ENCODE data around the gene UGGT2.

UGGT2 gene

DNA sequence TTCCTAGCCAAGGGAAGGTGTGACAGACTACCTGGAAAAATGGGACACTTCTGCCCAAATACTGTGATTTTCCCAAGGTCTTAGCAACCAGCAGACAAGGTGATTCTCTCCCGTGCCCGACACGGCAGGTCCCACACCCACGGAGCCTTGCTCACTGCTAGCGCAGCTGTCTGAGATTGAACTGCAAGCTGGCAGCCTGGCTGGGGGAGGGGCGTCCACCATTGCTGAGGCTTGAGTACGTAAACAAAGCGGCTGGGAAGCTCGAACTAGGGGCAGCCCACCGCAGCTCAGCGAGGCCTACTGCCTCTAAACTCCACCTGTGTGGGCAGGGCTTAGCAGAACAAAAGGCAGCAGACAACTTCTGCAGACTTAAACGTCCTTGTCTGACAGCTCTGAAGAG lies 146.2 kb downstream of the UGGT2 start:
- Histone ChIP-seq H3K4me3 (ENCODE audit: low read depth in 1 of 2, low read length in 2 of 2) (no peak overlapping the region), H3K27me3 (ENCODE audit: control insufficient read depth in 1 of 2, insufficient read depth in 2 of 2, low read length in 2 of 2) (no peaks in the 10 kb centered on the region), H3K9ac (ENCODE audit: low read depth in 1 of 2, low read length in 2 of 2) (no peak overlapping the region), H3K9me3 (ENCODE audit: control insufficient read depth in 1 of 2, low read length in 2 of 2) (no peaks in the 10 kb centered on the region), H3K4me1 (ENCODE audit: control insufficient read depth in 1 of 2, insufficient read depth in 2 of 2, low read length in 2 of 2) (no peaks in the 10 kb centered on the region), H3K36me3 (ENCODE audit: control insufficient read depth in 1 of 2, insufficient read depth in 2 of 2, low read length in 2 of 2) (no peaks in the 10 kb centered on the region), H3K27ac (ENCODE audit: low read depth, low read length) (no peak overlapping the region)

DNA sequence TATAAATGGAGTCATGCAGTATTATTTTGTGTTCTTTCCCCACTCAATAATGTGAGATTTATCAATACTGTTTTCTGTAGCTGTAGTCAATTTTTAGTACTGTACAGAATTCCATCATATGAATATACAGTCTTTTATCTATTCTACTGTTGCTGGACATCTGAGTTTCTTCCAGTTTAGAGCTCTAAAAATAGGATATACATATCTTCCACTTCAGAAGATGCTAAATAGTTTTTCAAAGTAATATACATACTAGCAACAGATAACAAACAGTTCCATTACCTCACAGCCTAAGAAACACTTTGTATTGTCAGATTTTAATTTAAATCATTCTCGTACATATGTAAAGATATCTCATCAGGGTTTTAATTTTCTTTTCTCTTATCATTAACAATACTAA lies 149.6 kb downstream of the UGGT2 start:
- no peak overlapping the region for H3K9ac ChIP-seq (ENCODE audit: low read depth in 1 of 2, low read length in 2 of 2)

DNA sequence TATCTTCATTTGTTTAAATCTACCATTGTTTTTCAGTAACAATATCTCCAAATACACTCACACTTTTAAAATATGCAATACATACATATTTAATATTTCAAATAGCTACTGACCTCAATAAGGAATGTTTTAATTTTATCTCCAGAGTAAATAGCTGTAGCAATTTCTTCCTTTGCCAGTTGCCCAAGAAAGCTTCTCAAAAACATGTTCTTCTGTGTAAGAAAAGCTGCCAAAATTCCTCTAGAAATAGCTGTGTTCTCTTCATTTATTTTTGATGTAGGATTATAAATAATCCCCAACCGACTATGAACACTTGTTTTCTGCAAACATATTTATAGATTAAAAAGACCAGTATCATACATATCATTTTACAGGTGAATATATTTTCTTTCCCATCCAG lies 150.5 kb downstream of the UGGT2 start:
- H3K4me1 ChIP-seq (ENCODE audit: control insufficient read depth in 1 of 2, insufficient read depth in 2 of 2, low read length in 2 of 2), result no peaks in the 10 kb centered on the region
- no peak overlapping the region for H3K27ac ChIP-seq (ENCODE audit: low read depth, low read length)
- H3K27me3 ChIP-seq (ENCODE audit: control insufficient read depth in 1 of 2, insufficient read depth in 2 of 2, low read length in 2 of 2), result no peaks in the 10 kb centered on the region
- H3K4me3 ChIP-seq (ENCODE audit: low read depth in 1 of 2, low read length in 2 of 2), result no peak overlapping the region
- no peak overlapping the region for H3K9ac ChIP-seq (ENCODE audit: low read depth in 1 of 2, low read length in 2 of 2)
- no peaks in the 10 kb centered on the region for H3K9me3 ChIP-seq (ENCODE audit: control insufficient read depth in 1 of 2, low read length in 2 of 2)
- no peaks in the 10 kb centered on the region for H3K36me3 ChIP-seq (ENCODE audit: control insufficient read depth in 1 of 2, insufficient read depth in 2 of 2, low read length in 2 of 2)

More for the DNA sequence above, 149.6 kb downstream of the UGGT2 start:
- H3K4me3 ChIP-seq (ENCODE audit: low read depth in 1 of 2, low read length in 2 of 2), result no peak overlapping the region
- H3K36me3 ChIP-seq (ENCODE audit: control insufficient read depth in 1 of 2, insufficient read depth in 2 of 2, low read length in 2 of 2), result no peaks in the 10 kb centered on the region
- H3K9me3 ChIP-seq (ENCODE audit: control insufficient read depth in 1 of 2, low read length in 2 of 2), result no peaks in the 10 kb centered on the region
- no peak overlapping the region for H3K27ac ChIP-seq (ENCODE audit: low read depth, low read length)
- H3K27me3 ChIP-seq (ENCODE audit: control insufficient read depth in 1 of 2, insufficient read depth in 2 of 2, low read length in 2 of 2), result no peaks in the 10 kb centered on the region
- H3K4me1 ChIP-seq (ENCODE audit: control insufficient read depth in 1 of 2, insufficient read depth in 2 of 2, low read length in 2 of 2), result no peaks in the 10 kb centered on the region

DNA sequence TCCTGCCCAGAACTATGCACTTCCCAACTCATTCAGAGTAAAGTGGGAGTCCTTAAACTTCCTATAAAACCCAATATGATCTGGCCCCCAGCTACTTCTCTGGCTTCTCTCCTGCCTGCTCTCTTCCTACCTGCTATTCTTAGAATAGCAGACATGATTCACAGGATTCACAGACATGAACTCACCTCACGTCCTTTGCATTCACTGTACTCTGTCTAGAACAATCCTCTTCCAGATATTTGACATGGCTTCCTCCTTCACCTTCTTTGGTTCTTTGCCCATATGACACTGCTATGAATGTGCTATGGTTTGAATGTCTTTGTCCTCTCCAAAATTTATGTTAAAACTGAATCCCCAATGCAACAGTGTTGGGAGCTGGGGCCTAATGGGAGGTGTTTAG lies 154.9 kb downstream of the UGGT2 start:
- no peaks in the 10 kb centered on the region for H3K4me1 ChIP-seq (ENCODE audit: control insufficient read depth in 1 of 2, insufficient read depth in 2 of 2, low read length in 2 of 2)
- no peak overlapping the region for H3K9ac ChIP-seq (ENCODE audit: low read depth in 1 of 2, low read length in 2 of 2)
- H3K27me3 ChIP-seq (ENCODE audit: control insufficient read depth in 1 of 2, insufficient read depth in 2 of 2, low read length in 2 of 2), result no peaks in the 10 kb centered on the region
- no peaks in the 10 kb centered on the region for H3K9me3 ChIP-seq (ENCODE audit: control insufficient read depth in 1 of 2, low read length in 2 of 2)
- no peak overlapping the region for H3K27ac ChIP-seq (ENCODE audit: low read depth, low read length)
- H3K4me3 ChIP-seq (ENCODE audit: low read depth in 1 of 2, low read length in 2 of 2), result no peak overlapping the region
- peaks cover 4% of the 10 kb centered on the region in 2 donors for H3K36me3 ChIP-seq (ENCODE audit: control insufficient read depth in 1 of 2, insufficient read depth in 2 of 2, low read length in 2 of 2)

DNA sequence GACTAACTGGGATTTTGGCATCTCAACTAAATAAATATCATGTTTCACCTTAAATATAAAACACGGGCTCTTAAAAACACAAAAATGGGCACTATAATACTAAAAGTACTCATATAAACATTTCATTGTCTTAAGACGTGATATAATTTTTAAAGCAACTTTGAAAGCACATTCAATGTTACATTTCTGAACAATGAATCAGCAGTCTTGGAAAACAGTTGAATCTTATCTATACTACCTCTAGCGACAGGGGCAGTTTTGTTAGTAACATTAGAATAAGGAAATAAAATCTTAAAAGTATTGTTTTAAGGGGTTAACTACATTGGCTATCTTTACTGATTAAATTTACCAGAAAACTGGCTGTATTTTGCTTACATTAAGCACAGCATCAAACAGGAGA lies 156.9 kb downstream of the UGGT2 start:
- Histone ChIP-seq H3K9me3 (ENCODE audit: control insufficient read depth in 1 of 2, low read length in 2 of 2) (no peaks in the 10 kb centered on the region), H3K36me3 (ENCODE audit: control insufficient read depth in 1 of 2, insufficient read depth in 2 of 2, low read length in 2 of 2) (peaks cover 4% of the 10 kb centered on the region in 2 donors), H3K27ac (ENCODE audit: low read depth, low read length) (no peak overlapping the region), H3K4me3 (ENCODE audit: low read depth in 1 of 2, low read length in 2 of 2) (no peak overlapping the region), H3K9ac (ENCODE audit: low read depth in 1 of 2, low read length in 2 of 2) (no peak overlapping the region), H3K27me3 (ENCODE audit: control insufficient read depth in 1 of 2, insufficient read depth in 2 of 2, low read length in 2 of 2) (no peaks in the 10 kb centered on the region), H3K4me1 (ENCODE audit: control insufficient read depth in 1 of 2, insufficient read depth in 2 of 2, low read length in 2 of 2) (no peaks in the 10 kb centered on the region)

DNA sequence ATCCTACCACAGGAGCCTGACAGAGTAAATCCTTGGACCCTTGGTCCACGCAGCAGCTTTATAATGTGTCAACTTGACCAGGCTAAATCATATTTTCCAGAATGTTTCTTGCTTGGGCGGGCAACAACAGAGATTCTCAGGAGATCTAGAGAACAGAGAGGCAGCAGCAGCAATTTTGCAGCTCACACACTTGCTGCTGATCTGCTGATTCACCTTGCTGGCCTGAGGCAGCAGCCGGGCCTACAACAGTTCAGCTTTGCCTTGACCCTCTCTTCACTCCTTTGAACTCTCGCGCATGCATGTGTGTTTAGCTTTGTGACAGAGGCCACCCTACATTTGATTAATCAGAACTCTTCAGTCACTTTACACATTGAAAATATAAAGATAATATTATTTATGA lies 159.3 kb downstream of the UGGT2 start:
- no peaks in the 10 kb centered on the region for H3K4me1 ChIP-seq (ENCODE audit: control insufficient read depth in 1 of 2, insufficient read depth in 2 of 2, low read length in 2 of 2)
- H3K9ac ChIP-seq (ENCODE audit: low read depth in 1 of 2, low read length in 2 of 2), result no peak overlapping the region
- H3K9me3 ChIP-seq (ENCODE audit: control insufficient read depth in 1 of 2, low read length in 2 of 2), result no peaks in the 10 kb centered on the region
- no peak overlapping the region for H3K4me3 ChIP-seq (ENCODE audit: low read depth in 1 of 2, low read length in 2 of 2)
- H3K27ac ChIP-seq (ENCODE audit: low read depth, low read length), result no peak overlapping the region
- H3K27me3 ChIP-seq (ENCODE audit: control insufficient read depth in 1 of 2, insufficient read depth in 2 of 2, low read length in 2 of 2), result no peaks in the 10 kb centered on the region
- H3K36me3 ChIP-seq (ENCODE audit: control insufficient read depth in 1 of 2, insufficient read depth in 2 of 2, low read length in 2 of 2), result peaks cover 4 to 8% of the 10 kb centered on the region in 2 donors

DNA sequence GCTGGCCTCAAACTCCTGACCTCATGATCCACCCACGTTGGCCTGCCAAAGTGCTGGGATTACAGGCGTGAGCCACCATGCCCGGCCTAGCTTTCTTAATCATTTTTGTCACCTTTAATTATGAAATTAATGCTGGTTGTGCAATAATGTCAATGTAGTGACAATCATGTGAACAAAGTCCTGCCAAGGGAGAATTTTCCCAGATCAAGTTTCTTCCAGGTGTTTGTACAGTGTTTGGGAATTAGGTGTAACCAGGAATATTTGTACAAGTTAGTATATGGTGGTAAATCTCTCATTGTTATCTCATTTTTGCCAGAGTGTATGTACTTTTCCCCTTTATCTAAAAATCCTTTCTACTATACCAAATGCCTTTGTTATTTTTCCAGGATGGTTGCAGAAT lies 171.1 kb downstream of the UGGT2 start:
- no peak overlapping the region for H3K4me3 ChIP-seq (ENCODE audit: low read depth in 1 of 2, low read length in 2 of 2)
- no peak overlapping the region for H3K9ac ChIP-seq (ENCODE audit: low read depth in 1 of 2, low read length in 2 of 2)
- H3K36me3 ChIP-seq (ENCODE audit: control insufficient read depth in 1 of 2, insufficient read depth in 2 of 2, low read length in 2 of 2), result peaks cover 0 to 10% of the 10 kb centered on the region in 2 donors
- no peaks in the 10 kb centered on the region for H3K4me1 ChIP-seq (ENCODE audit: control insufficient read depth in 1 of 2, insufficient read depth in 2 of 2, low read length in 2 of 2)
- no peaks in the 10 kb centered on the region for H3K9me3 ChIP-seq (ENCODE audit: control insufficient read depth in 1 of 2, low read length in 2 of 2)
- H3K27ac ChIP-seq (ENCODE audit: low read depth, low read length), result no peak overlapping the region
- H3K27me3 ChIP-seq (ENCODE audit: control insufficient read depth in 1 of 2, insufficient read depth in 2 of 2, low read length in 2 of 2), result no peaks in the 10 kb centered on the region

DNA sequence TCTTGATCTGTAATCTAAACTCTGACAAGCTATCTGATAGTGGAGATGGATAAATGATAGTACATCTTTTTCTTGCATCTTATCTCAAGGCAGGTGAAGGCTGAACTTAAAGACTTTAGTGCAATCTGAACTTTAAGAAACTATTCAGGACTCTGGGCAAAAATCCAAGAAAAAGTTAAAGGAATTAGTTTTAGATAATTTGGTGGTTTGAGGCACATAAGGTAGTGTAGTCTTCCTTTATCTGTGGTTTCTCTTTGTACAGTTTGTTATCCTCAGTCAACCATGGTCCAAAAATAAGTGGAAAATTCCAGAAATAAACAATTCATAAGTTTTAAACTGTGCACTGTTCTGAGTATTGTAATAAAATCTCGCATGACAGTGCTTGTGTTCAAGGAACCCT lies 172.9 kb downstream of the UGGT2 start:
- Histone ChIP-seq H3K4me1 (ENCODE audit: control insufficient read depth in 1 of 2, insufficient read depth in 2 of 2, low read length in 2 of 2) (no peaks in the 10 kb centered on the region), H3K27ac (ENCODE audit: low read depth, low read length) (no peak overlapping the region), H3K9ac (ENCODE audit: low read depth in 1 of 2, low read length in 2 of 2) (no peak overlapping the region), H3K9me3 (ENCODE audit: control insufficient read depth in 1 of 2, low read length in 2 of 2) (no peaks in the 10 kb centered on the region), H3K36me3 (ENCODE audit: control insufficient read depth in 1 of 2, insufficient read depth in 2 of 2, low read length in 2 of 2) (peaks cover 0 to 13% of the 10 kb centered on the region in 2 donors), H3K27me3 (ENCODE audit: control insufficient read depth in 1 of 2, insufficient read depth in 2 of 2, low read length in 2 of 2) (no peaks in the 10 kb centered on the region), H3K4me3 (ENCODE audit: low read depth in 1 of 2, low read length in 2 of 2) (no peak overlapping the region)

DNA sequence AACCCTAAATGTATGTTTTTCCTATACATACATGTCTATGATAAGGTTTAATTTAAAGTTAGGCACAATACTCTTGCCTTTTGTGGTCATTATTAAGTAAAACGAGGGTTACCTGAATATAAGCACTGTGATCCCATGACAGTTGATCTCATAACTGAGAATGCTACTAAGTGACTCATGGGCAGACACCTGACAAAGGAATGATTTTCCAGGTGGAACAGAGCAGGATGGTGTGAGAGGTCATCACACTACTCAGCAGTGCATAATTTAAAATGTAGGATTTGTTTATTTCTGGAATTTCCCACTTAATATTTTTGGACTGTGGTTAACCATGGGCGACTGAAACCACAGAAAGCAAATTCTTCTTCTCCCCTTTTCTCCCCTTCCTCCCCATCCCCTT lies 178.9 kb downstream of the UGGT2 start:
- no peaks in the 10 kb centered on the region for H3K4me1 ChIP-seq (ENCODE audit: control insufficient read depth in 1 of 2, insufficient read depth in 2 of 2, low read length in 2 of 2)
- H3K4me3 ChIP-seq (ENCODE audit: low read depth in 1 of 2, low read length in 2 of 2), result no peak overlapping the region
- H3K9ac ChIP-seq (ENCODE audit: low read depth in 1 of 2, low read length in 2 of 2), result no peak overlapping the region
- no peaks in the 10 kb centered on the region for H3K9me3 ChIP-seq (ENCODE audit: control insufficient read depth in 1 of 2, low read length in 2 of 2)
- H3K27me3 ChIP-seq (ENCODE audit: control insufficient read depth in 1 of 2, insufficient read depth in 2 of 2, low read length in 2 of 2), result no peaks in the 10 kb centered on the region
- H3K27ac ChIP-seq (ENCODE audit: low read depth, low read length), result no peak overlapping the region
- peaks cover 0 to 11% of the 10 kb centered on the region in 2 donors for H3K36me3 ChIP-seq (ENCODE audit: control insufficient read depth in 1 of 2, insufficient read depth in 2 of 2, low read length in 2 of 2)

DNA sequence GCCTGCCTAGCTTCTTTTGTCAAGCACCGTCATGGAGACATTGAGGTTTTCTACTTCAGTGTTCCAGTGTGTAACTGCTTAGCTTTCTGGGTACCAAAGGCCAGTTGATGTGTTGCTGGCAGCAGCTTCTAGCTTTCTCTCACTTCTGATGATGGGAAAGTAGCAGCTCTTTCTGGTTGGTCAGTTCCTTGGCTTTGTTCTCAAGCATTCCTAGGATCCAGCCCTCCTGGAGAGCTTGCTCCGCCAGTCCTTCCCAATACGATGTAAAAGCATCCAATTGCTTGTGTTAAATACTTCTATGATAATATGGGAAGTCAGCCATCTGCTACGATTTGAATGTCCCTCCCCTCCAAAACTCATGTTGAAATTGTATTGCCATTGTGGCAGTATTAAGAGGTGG lies 182.8 kb downstream of the UGGT2 start:
- Histone ChIP-seq H3K9me3 (ENCODE audit: control insufficient read depth in 1 of 2, low read length in 2 of 2) (no peaks in the 10 kb centered on the region), H3K36me3 (ENCODE audit: control insufficient read depth in 1 of 2, insufficient read depth in 2 of 2, low read length in 2 of 2) (peaks cover 0 to 7% of the 10 kb centered on the region in 2 donors), H3K27ac (ENCODE audit: low read depth, low read length) (no peak overlapping the region), H3K9ac (ENCODE audit: low read depth in 1 of 2, low read length in 2 of 2) (no peak overlapping the region), H3K4me3 (ENCODE audit: low read depth in 1 of 2, low read length in 2 of 2) (no peak overlapping the region), H3K27me3 (ENCODE audit: control insufficient read depth in 1 of 2, insufficient read depth in 2 of 2, low read length in 2 of 2) (no peaks in the 10 kb centered on the region), H3K4me1 (ENCODE audit: control insufficient read depth in 1 of 2, insufficient read depth in 2 of 2, low read length in 2 of 2) (no peaks in the 10 kb centered on the region)

DNA sequence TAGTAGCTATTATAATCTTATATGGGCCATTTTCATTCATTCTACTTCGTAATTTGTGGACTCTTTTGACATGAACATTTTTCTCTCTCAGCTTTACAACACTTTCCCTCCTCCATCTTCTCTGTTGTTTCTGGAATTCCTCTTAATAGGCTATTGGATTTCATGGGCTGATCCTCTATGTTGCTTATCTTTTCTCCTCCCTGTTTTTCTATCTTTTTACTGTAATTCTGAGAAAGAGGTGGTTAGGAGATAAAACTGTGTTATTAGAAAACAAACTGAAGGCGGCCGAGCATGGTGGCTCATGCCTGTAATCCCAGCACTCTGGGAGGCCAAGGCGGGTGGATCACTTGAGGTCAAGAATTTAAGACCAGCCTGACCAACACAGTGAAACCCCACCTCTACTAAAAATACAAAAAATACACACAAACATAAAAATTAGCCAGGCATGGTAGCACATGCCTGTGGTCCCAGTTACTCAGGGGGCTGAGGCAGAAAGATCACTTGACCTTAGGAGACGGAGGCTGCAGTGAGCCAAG lies 188.1 kb downstream of the UGGT2 start:
- H3K27me3 ChIP-seq (ENCODE audit: control insufficient read depth in 1 of 2, insufficient read depth in 2 of 2, low read length in 2 of 2), result no peaks in the 10 kb centered on the region
- no peak overlapping the region for H3K9ac ChIP-seq (ENCODE audit: low read depth in 1 of 2, low read length in 2 of 2)
- no peak overlapping the region for H3K27ac ChIP-seq (ENCODE audit: low read depth, low read length)
- no peaks in the 10 kb centered on the region for H3K4me1 ChIP-seq (ENCODE audit: control insufficient read depth in 1 of 2, insufficient read depth in 2 of 2, low read length in 2 of 2)
- H3K36me3 ChIP-seq (ENCODE audit: control insufficient read depth in 1 of 2, insufficient read depth in 2 of 2, low read length in 2 of 2), result no peaks in the 10 kb centered on the region
- no peaks in the 10 kb centered on the region for H3K9me3 ChIP-seq (ENCODE audit: control insufficient read depth in 1 of 2, low read length in 2 of 2)
- no peak overlapping the region for H3K4me3 ChIP-seq (ENCODE audit: low read depth in 1 of 2, low read length in 2 of 2)

Measured in duodenal mucosa (tissue), 2 donors.